Activated T-helper 2 cell treated with anti-CD3 and anti-CD28 coated beads, Interferon-gamma antibody, Interleukin-2, Interleukin-4, amounts not matched to agents 10 μg/mL and 5 μg/mL and 100 μg/mL, durations not matched to agents 14 hours and 24 hours and 36 hours (primary cell): ENCODE data around the gene DTD1. TPM values are rescaled to one million over a fixed set of nuclear protein-coding genes. Genes with fewer than 3 reads are reported as not detected.

Experiments used
- DNase-seq: peaks from one replicate; pipeline ENCODE4 v3.0.0; 2021; ENCODE audit warnings: low spot score
- H3K27ac Mint-ChIP-seq: one replicate; pipeline ENCODE4 v1.8.0; 2021; ENCODE audit warnings: mixed read lengths
- H3K27me3 Mint-ChIP-seq: one replicate; pipeline ENCODE4 v1.8.0; 2021; ENCODE audit warnings: low read depth, mixed read lengths
- H3K36me3 Mint-ChIP-seq: one replicate; pipeline ENCODE4 v1.8.0; 2021; ENCODE audit warnings: low read depth, mixed read lengths
- H3K4me1 Mint-ChIP-seq: one replicate; pipeline ENCODE4 v1.8.0; 2021; ENCODE audit warnings: low read depth, mixed read lengths
- H3K4me3 Mint-ChIP-seq: one replicate; pipeline ENCODE4 v1.8.0; 2021; ENCODE audit warnings: low read depth, mild to moderate bottlenecking, moderate library complexity, mixed read lengths
- H3K9me3 Mint-ChIP-seq: one replicate; pipeline ENCODE4 v1.8.0; 2021; ENCODE audit warnings: mixed read lengths
- intact Hi-C: fragments of 100-400 bp; cut with micrococcal nuclease; formaldehyde crosslinking; loops from one replicate; pipeline ENCODE4 v1.15.1; 2023
- total RNA-seq: library from RNA; stranded (reverse); gene quantifications from 2 replicates; pipeline ENCODE4 v1.2.3, GENCODE V29; 2022

Gene DTD1
- total RNA-seq, 1 donor from 2014 or later: 50.3 TPM

- H3K4me1 Mint-ChIP-seq: no peaks in the 10 kb centered on the region
- H3K36me3 Mint-ChIP-seq: no peaks in the 10 kb centered on the region
- no peaks in the 10 kb centered on the region for H3K27me3 Mint-ChIP-seq
- intact Hi-C loops: no loop called here
- H3K4me3 Mint-ChIP-seq: no peak overlapping the region
- H3K9me3 Mint-ChIP-seq: no peaks in the 10 kb centered on the region
- no peak for DNase-seq
- no peak overlapping the region for H3K27ac Mint-ChIP-seq
Observed at GRCh38 chr20:18702736-18703135, 114.9 kb downstream of the DTD1 start.

DNA sequence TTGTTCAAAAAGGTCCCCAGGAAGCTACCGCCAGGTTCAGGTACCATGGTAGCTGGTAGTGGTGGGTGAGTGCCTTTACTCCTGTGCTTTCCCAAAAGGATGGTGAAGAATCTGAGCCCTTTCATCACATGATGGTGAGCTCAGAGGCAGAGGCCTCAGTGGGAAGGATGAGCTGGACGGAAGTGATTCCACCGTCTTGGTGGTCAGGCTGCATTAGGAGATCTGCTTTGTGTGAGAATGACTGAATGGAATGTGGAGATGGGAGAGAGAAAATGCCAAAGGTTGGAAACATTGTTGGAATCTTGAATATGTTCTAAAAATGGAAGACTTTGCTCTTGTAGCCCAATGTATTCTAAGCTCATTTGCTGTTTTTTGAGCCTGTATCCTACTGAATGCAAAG, 117.6 kb downstream of the DTD1 start:
- no peak overlapping the region for H3K4me3 Mint-ChIP-seq
- intact Hi-C loops: no loop called here
- H3K9me3 Mint-ChIP-seq: no peaks in the 10 kb centered on the region
- H3K27me3 Mint-ChIP-seq: no peaks in the 10 kb centered on the region
- no peaks in the 10 kb centered on the region for H3K36me3 Mint-ChIP-seq
- no peaks in the 10 kb centered on the region for H3K4me1 Mint-ChIP-seq
- H3K27ac Mint-ChIP-seq: no peak overlapping the region
- no peak for DNase-seq

DNA sequence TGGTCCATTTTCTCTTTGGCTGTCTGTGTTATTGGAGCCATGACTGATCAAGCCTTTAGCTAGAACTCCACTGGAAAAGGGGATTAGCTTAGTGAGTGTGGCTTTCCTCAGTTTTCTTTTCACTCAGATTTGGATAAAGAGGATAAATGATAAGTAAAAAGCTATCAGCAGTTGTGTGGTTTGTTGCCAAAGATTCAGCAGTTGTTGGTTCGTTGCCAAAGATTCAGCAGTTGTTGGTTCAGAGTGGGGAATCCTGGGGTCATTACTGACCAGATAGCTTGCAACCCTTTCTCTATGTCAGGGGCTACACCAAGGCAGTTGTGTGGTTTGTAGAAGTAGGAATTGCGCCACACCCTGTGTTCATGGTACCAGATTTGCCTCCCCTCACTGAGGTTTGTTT, 118.1 kb downstream of the DTD1 start:
- intact Hi-C loops: no loop called here
- Mint-ChIP-seq H3K27ac (no peak overlapping the region), H3K36me3 (no peaks in the 10 kb centered on the region), H3K4me3 (no peak overlapping the region), H3K27me3 (no peaks in the 10 kb centered on the region), H3K4me1 (no peaks in the 10 kb centered on the region), H3K9me3 (no peaks in the 10 kb centered on the region)
- no peak for DNase-seq

- Mint-ChIP-seq H3K27me3 (no peaks in the 10 kb centered on the region), H3K9me3 (no peaks in the 10 kb centered on the region), H3K27ac (no peak overlapping the region), H3K4me3 (no peak overlapping the region), H3K4me1 (no peaks in the 10 kb centered on the region), H3K36me3 (peaks cover 3% of the 10 kb centered on the region)
- DNase-seq: no peak
- intact Hi-C loops: no loop called here
Observed at GRCh38 chr20:18712131-18712530, 124.3 kb downstream of the DTD1 start.

DNA sequence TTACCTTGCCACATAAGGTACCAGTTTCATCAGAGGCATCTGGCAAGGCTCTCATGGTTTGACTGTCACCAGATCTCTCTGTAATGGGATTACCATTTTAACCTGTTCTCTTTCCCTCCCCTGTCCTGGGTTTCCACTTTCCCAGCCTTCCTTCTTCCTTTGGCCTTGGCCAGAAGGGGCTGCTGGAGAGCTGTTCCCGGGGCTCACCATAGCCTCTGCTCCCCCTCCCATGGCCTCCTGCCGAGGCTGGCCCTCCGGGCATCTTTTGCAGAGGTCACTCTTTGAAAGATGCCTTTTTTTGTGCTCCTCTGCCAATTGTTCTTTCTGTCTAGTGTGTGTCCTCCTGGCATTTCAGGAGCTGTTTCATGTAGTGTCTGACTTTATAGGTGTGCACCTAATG, 125.0 kb downstream of the DTD1 start:
- H3K4me1 Mint-ChIP-seq: no peaks in the 10 kb centered on the region
- no peaks in the 10 kb centered on the region for H3K27me3 Mint-ChIP-seq
- no peak for DNase-seq
- peaks cover 3% of the 10 kb centered on the region for H3K36me3 Mint-ChIP-seq
- intact Hi-C loops: no loop called here
- H3K9me3 Mint-ChIP-seq: no peaks in the 10 kb centered on the region
- H3K27ac Mint-ChIP-seq: no peak overlapping the region
- H3K4me3 Mint-ChIP-seq: no peak overlapping the region

- Mint-ChIP-seq H3K27ac (no peak overlapping the region), H3K4me1 (no peaks in the 10 kb centered on the region), H3K27me3 (no peaks in the 10 kb centered on the region), H3K36me3 (peaks cover 3% of the 10 kb centered on the region), H3K4me3 (no peak overlapping the region), H3K9me3 (no peaks in the 10 kb centered on the region)
- intact Hi-C loops: no loop called here
- DNase-seq: no peak
Observed at GRCh38 chr20:18715564-18715963, 127.7 kb downstream of the DTD1 start.

DNA sequence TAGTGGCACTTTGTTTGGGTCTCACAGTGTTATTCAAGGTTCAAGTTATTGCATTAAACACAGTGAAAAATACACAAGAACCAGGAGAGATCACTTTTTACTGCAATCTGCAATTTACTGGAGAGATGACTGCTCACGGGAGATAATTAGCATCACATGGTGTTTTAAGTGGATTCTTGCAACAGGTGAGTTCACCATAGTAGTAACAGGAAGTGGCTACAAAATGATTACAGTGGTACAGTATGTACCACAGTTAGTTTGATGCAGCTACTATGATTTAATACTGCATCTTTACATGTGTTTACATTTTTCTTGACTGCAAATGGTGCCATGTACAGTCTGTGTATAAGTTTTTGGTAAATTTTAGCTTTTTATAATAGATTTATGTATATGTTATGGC, 129.2 kb downstream of the DTD1 start:
- Mint-ChIP-seq H3K36me3 (peaks cover 3% of the 10 kb centered on the region), H3K4me3 (no peak overlapping the region), H3K4me1 (no peaks in the 10 kb centered on the region), H3K9me3 (no peaks in the 10 kb centered on the region), H3K27ac (no peak overlapping the region), H3K27me3 (no peaks in the 10 kb centered on the region)
- DNase-seq: no peak
- intact Hi-C loops: no loop called here

DNA sequence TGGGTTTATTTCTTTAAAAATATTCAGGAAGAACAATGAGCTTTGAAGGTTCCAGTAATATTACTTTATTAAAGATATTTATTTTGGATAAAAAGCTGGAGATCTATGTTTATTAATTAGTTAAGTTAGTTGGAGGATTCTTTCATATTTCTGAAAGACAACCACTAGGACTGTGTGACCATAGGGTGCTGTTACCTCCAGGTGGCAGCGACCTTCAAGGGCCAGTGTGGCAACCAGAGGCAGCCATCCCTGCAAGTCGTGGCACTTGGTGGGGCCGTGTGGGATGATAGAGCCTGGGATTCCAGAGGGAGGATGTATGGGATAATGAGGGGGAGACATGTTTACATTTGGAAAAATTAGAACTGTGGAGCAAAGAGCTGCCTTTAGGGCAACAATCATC, 130.3 kb downstream of the DTD1 start:
- intact Hi-C loops: no loop called here
- no peak for DNase-seq
- Mint-ChIP-seq H3K9me3 (no peaks in the 10 kb centered on the region), H3K36me3 (peaks cover 3% of the 10 kb centered on the region), H3K4me3 (no peak overlapping the region), H3K27ac (no peak overlapping the region), H3K27me3 (no peaks in the 10 kb centered on the region), H3K4me1 (no peaks in the 10 kb centered on the region)

GRCh38 chr20:18719426-18719825, 131.6 kb downstream of the DTD1 start:
- DNase-seq: no peak
- intact Hi-C loops: no loop called here
- no peaks in the 10 kb centered on the region for H3K9me3 Mint-ChIP-seq
- H3K4me1 Mint-ChIP-seq: no peaks in the 10 kb centered on the region
- peaks cover under 1% of the 10 kb centered on the region for H3K36me3 Mint-ChIP-seq
- H3K27ac Mint-ChIP-seq: no peak overlapping the region
- no peaks in the 10 kb centered on the region for H3K27me3 Mint-ChIP-seq
- H3K4me3 Mint-ChIP-seq: no peak overlapping the region

- intact Hi-C loops: no loop called here
- no peak overlapping the region for H3K4me3 Mint-ChIP-seq
- H3K4me1 Mint-ChIP-seq: no peaks in the 10 kb centered on the region
- DNase-seq: no peak
- no peak overlapping the region for H3K27ac Mint-ChIP-seq
- H3K27me3 Mint-ChIP-seq: no peaks in the 10 kb centered on the region
- no peaks in the 10 kb centered on the region for H3K36me3 Mint-ChIP-seq
- H3K9me3 Mint-ChIP-seq: no peaks in the 10 kb centered on the region
Observed at GRCh38 chr20:18721551-18722115, 133.8 kb downstream of the DTD1 start.

DNA sequence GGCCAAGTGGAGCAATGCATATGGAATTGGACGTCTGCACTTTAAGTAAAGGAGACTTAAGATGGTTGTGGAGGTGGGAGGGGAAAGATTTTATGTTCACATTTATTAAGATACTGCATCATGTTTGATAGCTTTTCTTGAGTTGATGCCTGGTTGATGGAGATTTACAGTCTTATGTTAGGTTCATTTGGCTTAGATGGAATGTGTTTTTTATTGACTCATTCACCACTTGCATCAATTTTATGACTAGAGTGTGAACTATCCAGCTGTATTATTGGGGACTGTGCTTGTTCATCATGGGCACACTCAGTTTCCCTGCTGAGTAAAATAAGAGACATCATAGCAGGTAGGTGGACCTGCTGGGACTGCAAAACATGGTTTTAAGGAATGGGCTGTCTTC, 134.5 kb downstream of the DTD1 start:
- no peaks in the 10 kb centered on the region for H3K9me3 Mint-ChIP-seq
- H3K4me3 Mint-ChIP-seq: no peak overlapping the region
- no peak overlapping the region for H3K27ac Mint-ChIP-seq
- peaks cover 5% of the 10 kb centered on the region for H3K4me1 Mint-ChIP-seq
- H3K36me3 Mint-ChIP-seq: no peaks in the 10 kb centered on the region
- H3K27me3 Mint-ChIP-seq: no peaks in the 10 kb centered on the region
- DNase-seq: no peak
- intact Hi-C loops: no loop called here

DNA sequence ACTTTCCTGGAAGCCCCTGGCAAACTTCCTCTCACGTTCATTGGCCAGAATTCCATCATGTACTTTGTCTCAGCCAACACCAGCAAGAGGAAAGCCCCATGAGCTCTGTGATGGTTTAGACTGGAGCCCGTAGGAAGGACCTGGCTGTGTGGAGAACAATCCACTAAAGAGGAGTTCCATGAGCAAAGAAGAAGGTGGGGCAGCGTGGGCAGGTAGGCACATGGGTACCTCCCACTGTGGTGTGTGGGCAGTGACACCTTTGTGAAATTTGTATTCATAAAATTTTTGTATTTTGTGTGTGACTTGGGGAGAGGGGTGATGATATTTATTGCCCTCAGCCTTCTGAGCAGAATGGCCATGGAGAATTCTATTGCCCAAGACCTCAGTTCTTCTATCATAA, 136.2 kb downstream of the DTD1 start:
- Mint-ChIP-seq H3K27ac (no peak overlapping the region), H3K4me1 (peaks cover 5% of the 10 kb centered on the region), H3K9me3 (no peaks in the 10 kb centered on the region), H3K27me3 (no peaks in the 10 kb centered on the region), H3K4me3 (no peak overlapping the region), H3K36me3 (no peaks in the 10 kb centered on the region)
- DNase-seq: no peak
- intact Hi-C loops: no loop called here

DNA sequence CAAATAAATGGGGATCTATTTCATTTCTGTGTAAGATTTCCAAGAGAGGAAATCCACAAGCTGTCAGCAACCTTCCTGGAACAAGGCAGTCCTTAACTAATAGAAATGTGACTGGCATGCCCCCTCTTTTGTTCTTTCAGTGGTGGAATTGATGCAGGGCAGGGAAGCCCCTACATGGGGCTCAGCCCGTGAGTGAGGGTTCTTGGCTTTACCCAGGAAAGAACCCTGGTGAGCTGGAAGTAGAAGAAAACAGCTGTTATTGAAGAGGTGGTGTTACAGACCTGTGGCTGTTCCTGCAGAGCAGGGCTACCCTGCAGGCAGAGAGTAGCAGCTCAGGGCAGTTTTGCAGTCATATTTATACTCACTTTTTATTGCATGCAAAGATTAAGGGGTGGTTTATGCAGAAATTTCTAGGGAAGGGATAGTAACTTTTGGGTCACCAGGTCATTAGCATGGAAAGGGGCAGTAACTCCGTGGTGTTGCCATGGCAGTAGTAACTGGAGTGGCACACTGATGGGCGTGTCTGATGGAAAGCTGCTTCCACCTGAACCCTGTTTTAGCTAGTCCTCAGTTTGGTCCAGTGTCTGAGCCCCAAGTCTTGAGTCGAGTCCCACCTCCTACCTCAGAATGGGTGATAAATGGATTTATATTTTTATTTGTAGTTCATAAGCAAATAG, 137.1 kb downstream of the DTD1 start:
- H3K36me3 Mint-ChIP-seq: no peaks in the 10 kb centered on the region
- intact Hi-C loops: no loop called here

More for the DNA sequence above, 137.1 kb downstream of the DTD1 start:
- no peak overlapping the region for H3K4me3 Mint-ChIP-seq
- no peaks in the 10 kb centered on the region for H3K9me3 Mint-ChIP-seq
- no peak for DNase-seq
- H3K27me3 Mint-ChIP-seq: no peaks in the 10 kb centered on the region
- H3K4me1 Mint-ChIP-seq: peaks cover 5% of the 10 kb centered on the region
- no peak overlapping the region for H3K27ac Mint-ChIP-seq
